ENCODE measurements around the gene RALGDS. TPM values are rescaled to one million over a fixed set of nuclear protein-coding genes. Genes with fewer than 3 reads are reported as not detected.

The RALGDS gene
- total RNA-seq, 1 donor from 2014 or later, result 78.8 TPM

- Mint-ChIP-seq H3K36me3 (ENCODE audit: low read depth) (peaks cover 19% of the 10 kb centered on the region), H3K4me3 (ENCODE audit: low read depth) (peak overlapping the region; percentile 89), H3K27ac (peak overlapping the region; percentile 92), H3K27me3 (ENCODE audit: low read depth) (no peaks in the 10 kb centered on the region), H3K9me3 (no peaks in the 10 kb centered on the region), H3K4me1 (ENCODE audit: low read depth) (peaks cover 32% of the 10 kb centered on the region)
- intact Hi-C loops (cut with micrococcal nuclease), result loop anchor here (2.0 to 10.0 kb wide), 3 partner anchors 100 to 227 kb away; partner anchors contain the start of genes STKLD1 and SURF4
- peak; percentile 80 for DNase-seq (ENCODE audit: low spot score)
Measured at GRCh38 chr9:133147412-133148198, 26.6 kb upstream of the RALGDS start.

- Mint-ChIP-seq H3K27me3 (ENCODE audit: low read depth) (no peaks in the 10 kb centered on the region), H3K27ac (peak overlapping the region; percentile 92), H3K36me3 (ENCODE audit: low read depth) (peaks cover 19% of the 10 kb centered on the region), H3K4me3 (ENCODE audit: low read depth) (peak overlapping the region; percentile 89), H3K4me1 (ENCODE audit: low read depth) (peaks cover 39% of the 10 kb centered on the region), H3K9me3 (no peaks in the 10 kb centered on the region)
- DNase-seq (ENCODE audit: low spot score), result no peak
- intact Hi-C loops (cut with micrococcal nuclease), result loop anchor here (5.0 to 10.0 kb wide), 2 partner anchors 100 to 228 kb away; partner anchors contain the start of genes STKLD1 and SURF4
Measured at GRCh38 chr9:133146746-133147411, 25.8 kb upstream of the RALGDS start.

GRCh38 chr9:133144904-133145851, 24.1 kb upstream of the RALGDS start:
- peak overlapping the region; percentile 89 for H3K27ac Mint-ChIP-seq
- H3K27me3 Mint-ChIP-seq (ENCODE audit: low read depth), result no peaks in the 10 kb centered on the region
- H3K4me3 Mint-ChIP-seq (ENCODE audit: low read depth), result peak overlapping the region; percentile 69
- DNase-seq (ENCODE audit: low spot score), result no peak
- H3K36me3 Mint-ChIP-seq (ENCODE audit: low read depth), result peaks cover 19% of the 10 kb centered on the region
- H3K4me1 Mint-ChIP-seq (ENCODE audit: low read depth), result peaks cover 49% of the 10 kb centered on the region
- intact Hi-C loops (cut with micrococcal nuclease), result loop anchor here (1.0 to 10.0 kb wide), 5 partner anchors 10 to 230 kb away; partner anchors contain the start of genes STKLD1 and SURF4
- no peaks in the 10 kb centered on the region for H3K9me3 Mint-ChIP-seq

- H3K9me3 Mint-ChIP-seq, result no peaks in the 10 kb centered on the region
- peak; percentile 94 for DNase-seq (ENCODE audit: low spot score)
- H3K36me3 Mint-ChIP-seq (ENCODE audit: low read depth), result peaks cover 19% of the 10 kb centered on the region
- H3K4me3 Mint-ChIP-seq (ENCODE audit: low read depth), result peak overlapping the region; percentile 69
- H3K4me1 Mint-ChIP-seq (ENCODE audit: low read depth), result peaks cover 46% of the 10 kb centered on the region
- no peaks in the 10 kb centered on the region for H3K27me3 Mint-ChIP-seq (ENCODE audit: low read depth)
- intact Hi-C loops (cut with micrococcal nuclease), result loop anchor here (1.0 to 10.0 kb wide), 4 partner anchors 9 to 230 kb away; partner anchors contain the start of genes STKLD1 and SURF4
- H3K27ac Mint-ChIP-seq, result peak overlapping the region; percentile 89
Measured at GRCh38 chr9:133144142-133144903, 23.3 kb upstream of the RALGDS start.

- DNase-seq (ENCODE audit: low spot score), result no peak
- H3K4me1 Mint-ChIP-seq (ENCODE audit: low read depth), result peaks cover 49% of the 10 kb centered on the region
- peaks cover 23% of the 10 kb centered on the region for H3K36me3 Mint-ChIP-seq (ENCODE audit: low read depth)
- H3K27me3 Mint-ChIP-seq (ENCODE audit: low read depth), result no peaks in the 10 kb centered on the region
- intact Hi-C loops (cut with micrococcal nuclease), result loop anchor here (1.0 to 10.0 kb wide), 4 partner anchors 8 to 231 kb away; partner anchors contain the start of genes STKLD1 and SURF4
- H3K9me3 Mint-ChIP-seq, result no peaks in the 10 kb centered on the region
- H3K4me3 Mint-ChIP-seq (ENCODE audit: low read depth), result peak overlapping the region; percentile 69
- peak overlapping the region; percentile 89 for H3K27ac Mint-ChIP-seq
Measured at GRCh38 chr9:133143639-133144141, 22.6 kb upstream of the RALGDS start.

- H3K27me3 Mint-ChIP-seq (ENCODE audit: low read depth), result no peaks in the 10 kb centered on the region
- peaks cover 53% of the 10 kb centered on the region for H3K4me1 Mint-ChIP-seq (ENCODE audit: low read depth)
- no peaks in the 10 kb centered on the region for H3K9me3 Mint-ChIP-seq
- peaks cover 24% of the 10 kb centered on the region for H3K36me3 Mint-ChIP-seq (ENCODE audit: low read depth)
- peak; percentile 31 for DNase-seq (ENCODE audit: low spot score)
- H3K27ac Mint-ChIP-seq, result peak overlapping the region; percentile 76
- intact Hi-C loops (cut with micrococcal nuclease), result loop anchor here (10.0 kb wide), 1 partner anchor 232 kb away; the partner anchor contains the start of genes STKLD1 and SURF4
- peak overlapping the region; percentile 13 for H3K4me3 Mint-ChIP-seq (ENCODE audit: low read depth)
Measured at GRCh38 chr9:133142684-133143622, 21.9 kb upstream of the RALGDS start.

- Mint-ChIP-seq H3K4me1 (ENCODE audit: low read depth) (peaks cover 51% of the 10 kb centered on the region), H3K36me3 (ENCODE audit: low read depth) (peaks cover 18% of the 10 kb centered on the region), H3K4me3 (ENCODE audit: low read depth) (peak overlapping the region; percentile 21), H3K27ac (peak overlapping the region; percentile 76), H3K9me3 (no peaks in the 10 kb centered on the region), H3K27me3 (ENCODE audit: low read depth) (no peaks in the 10 kb centered on the region)
- peak; percentile 48 for DNase-seq (ENCODE audit: low spot score)
- intact Hi-C loops (cut with micrococcal nuclease), result loop anchor here (10.0 kb wide), 1 partner anchor 233 kb away; the partner anchor contains the start of genes STKLD1 and SURF4
Measured at GRCh38 chr9:133141833-133142595, 21.0 kb upstream of the RALGDS start.

GRCh38 chr9:133140606-133141005, 19.6 kb upstream of the RALGDS start:
- Mint-ChIP-seq H3K36me3 (ENCODE audit: low read depth) (peaks cover 19% of the 10 kb centered on the region), H3K27me3 (ENCODE audit: low read depth) (no peaks in the 10 kb centered on the region), H3K9me3 (no peaks in the 10 kb centered on the region), H3K4me3 (ENCODE audit: low read depth) (no peak overlapping the region), H3K4me1 (ENCODE audit: low read depth) (peaks cover 56% of the 10 kb centered on the region), H3K27ac (no peak overlapping the region)
- intact Hi-C loops (cut with micrococcal nuclease), result loop anchor here (10.0 kb wide), 1 partner anchor 234 kb away; the partner anchor contains the start of genes STKLD1 and SURF4
- no peak for DNase-seq (ENCODE audit: low spot score)

GRCh38 chr9:133140174-133140505, 19.1 kb upstream of the RALGDS start:
- no peak for DNase-seq (ENCODE audit: low spot score)
- intact Hi-C loops (cut with micrococcal nuclease), result loop anchor here (10.0 kb wide), 1 partner anchor 235 kb away; the partner anchor contains the start of genes STKLD1 and SURF4
- H3K36me3 Mint-ChIP-seq (ENCODE audit: low read depth), result peaks cover 21% of the 10 kb centered on the region
- H3K27me3 Mint-ChIP-seq (ENCODE audit: low read depth), result no peaks in the 10 kb centered on the region
- peaks cover 55% of the 10 kb centered on the region for H3K4me1 Mint-ChIP-seq (ENCODE audit: low read depth)
- H3K4me3 Mint-ChIP-seq (ENCODE audit: low read depth), result no peak overlapping the region
- no peaks in the 10 kb centered on the region for H3K9me3 Mint-ChIP-seq
- peak overlapping the region; percentile 46 for H3K27ac Mint-ChIP-seq
